CD4-positive, alpha-beta T cell treated with Interleukin-6 at 100 ng/mL for 8 hours (primary cell): ENCODE data around the gene KCNQ5.
"Not testable (repeated sequence)": the region's sequence is repeated elsewhere in the genome, so short reads cannot be mapped to it uniquely, and the experiment has no call there.

Experiments
- DNase-seq: peaks from one replicate; pipeline ENCODE4 v3.0.0-alpha.2; 2020; ENCODE audit warnings: mixed read lengths, low spot score

Gene KCNQ5

GRCh38 chr6:72952808-72953630 is 331.2 kb downstream of the KCNQ5 start:
- no peak for DNase-seq

- DNase-seq = no peak
Observed at GRCh38 chr6:72953971-72954381, 332.1 kb downstream of the KCNQ5 start.

GRCh38 chr6:72954716-72955115 is 332.9 kb downstream of the KCNQ5 start:
- DNase-seq = no peak

- no peak for DNase-seq
Observed at GRCh38 chr6:72955666-72956065, 333.8 kb downstream of the KCNQ5 start.

- no peak for DNase-seq
Observed at GRCh38 chr6:72956272-72956671, 334.4 kb downstream of the KCNQ5 start.

- no peak for DNase-seq
Observed at GRCh38 chr6:72959821-72960220, 338.0 kb downstream of the KCNQ5 start.

- no peak for DNase-seq
Observed at GRCh38 chr6:72963946-72964345, 342.1 kb downstream of the KCNQ5 start.

- no peak for DNase-seq
Observed at GRCh38 chr6:72966628-72967280, 344.9 kb downstream of the KCNQ5 start.

GRCh38 chr6:72967329-72967728 is 345.5 kb downstream of the KCNQ5 start:
- DNase-seq = no peak

GRCh38 chr6:72968704-72969103 is 346.8 kb downstream of the KCNQ5 start:
- DNase-seq = no peak

- no peak for DNase-seq
Observed at GRCh38 chr6:72969666-72970065, 347.8 kb downstream of the KCNQ5 start.

GRCh38 chr6:72972579-72972978 is 350.7 kb downstream of the KCNQ5 start:
- no peak for DNase-seq

GRCh38 chr6:72974276-72974675 is 352.4 kb downstream of the KCNQ5 start:
- no peak for DNase-seq

GRCh38 chr6:72975352-72975752 is 353.5 kb downstream of the KCNQ5 start:
- DNase-seq = no peak

- DNase-seq = no peak
Observed at GRCh38 chr6:72976484-72976883, 354.6 kb downstream of the KCNQ5 start.

GRCh38 chr6:72977114-72977513 is 355.2 kb downstream of the KCNQ5 start:
- no peak for DNase-seq

- not testable (repeated sequence) for DNase-seq
Observed at GRCh38 chr6:72978808-72979207, 356.9 kb downstream of the KCNQ5 start.

GRCh38 chr6:72984189-72984831 is 362.4 kb downstream of the KCNQ5 start:
- not testable (repeated sequence) for DNase-seq

- DNase-seq = no peak
Observed at GRCh38 chr6:72984981-72985665, 363.3 kb downstream of the KCNQ5 start.

- DNase-seq = no peak
Observed at GRCh38 chr6:72987301-72987700, 365.4 kb downstream of the KCNQ5 start.

GRCh38 chr6:72999995-73000394 is 378.1 kb downstream of the KCNQ5 start:
- no peak for DNase-seq

- DNase-seq = no peak
Observed at GRCh38 chr6:73000460-73000859, 378.6 kb downstream of the KCNQ5 start.
